ENCODE results near the gene IRGC. TPM values are rescaled to one million over a fixed set of nuclear protein-coding genes. Genes with fewer than 3 reads are reported as not detected.

The IRGC gene
- total and polyA plus RNA-seq, 2 of the 13 experiments (the other 11 are each of a cell fraction or from before 2014, with no cell fraction given), result not detected

DNA sequence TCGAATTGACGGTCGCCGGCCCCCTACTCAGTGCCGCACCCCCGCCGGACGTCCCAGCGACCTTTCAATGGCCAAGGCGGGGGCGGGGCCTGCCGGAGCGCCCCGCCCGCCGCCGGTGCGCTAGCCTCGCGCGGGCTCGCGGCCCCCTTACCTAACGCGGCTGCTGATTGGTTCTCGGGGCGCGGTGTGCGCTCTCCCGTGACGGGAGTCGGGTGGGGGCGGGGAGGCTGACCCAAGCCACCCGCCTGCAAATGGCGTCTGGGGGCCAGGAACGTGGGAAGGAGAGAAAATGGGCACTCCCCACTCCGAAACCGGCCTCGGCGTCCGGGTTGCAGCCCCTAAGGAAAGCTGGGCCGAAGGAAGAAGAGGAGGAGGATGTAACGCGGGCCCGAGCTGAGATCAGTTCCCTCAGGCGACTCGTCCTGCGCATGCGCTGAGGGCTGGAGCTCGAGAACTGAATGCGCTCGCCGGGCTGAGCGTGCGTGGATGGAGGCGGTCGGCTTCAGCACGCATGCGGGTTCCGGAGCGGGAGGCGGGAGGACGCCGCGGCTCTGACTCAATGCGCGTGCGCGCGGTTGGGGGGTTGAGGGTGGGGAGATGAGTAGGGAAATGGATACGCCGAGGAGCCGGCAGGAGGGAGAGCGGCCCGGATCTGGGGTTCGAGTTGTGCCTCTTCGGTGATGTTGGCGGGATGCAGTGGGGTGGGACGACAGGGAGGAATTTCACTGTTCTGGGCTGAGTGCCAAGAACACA, 38.8 kb downstream of the IRGC start, which contains the start of gene SMG9:
SMG9 (minus strand) TSS at position 460 of the 753 bp plus-strand sequence. CDS start 4,221 bp downstream, outside the sequence.
- Histone ChIP-seq H3K36me3 (replicated peaks in 1 of 2; ENCODE audit: control insufficient read depth in 1 of 2, insufficient read depth in 2 of 2, low read length in 2 of 2) (peaks cover 3 to 17% of the 10 kb centered on the region in 2 experiments), H3K4me1 (ENCODE audit: insufficient read depth, low read length) (peaks cover 26% of the 10 kb centered on the region), H2AFZ (ENCODE audit: low read length) (no peak within 1 kb of the TSS), H3K79me2 (ENCODE audit: insufficient read depth, low read length) (peaks cover 16% of the 10 kb centered on the region), H3K9me3 (ENCODE audit: low read length) (no peaks in the 10 kb centered on the region), H3K4me3 (replicated peaks in 1 of 3; ENCODE audit: insufficient read depth in 1 of 3, low read depth in 2 of 3, low read length in 3 of 3) (peak within 1 kb of the TSS; percentile 66 to 83 (median 67)), H3K27me3 (ENCODE audit: control insufficient read depth in 1 of 2, insufficient read depth in 2 of 2, low read length in 2 of 2) (no peaks in the 10 kb centered on the region), H3K9ac (ENCODE audit: insufficient read depth, low read depth, low read length) (peak within 1 kb of the TSS; percentile 90), H3K4me2 (ENCODE audit: low read depth, low read length) (peak within 1 kb of the TSS; percentile 88), H4K20me1 (ENCODE audit: insufficient read depth, low read length) (no peaks in the 10 kb centered on the region), H3K27ac (ENCODE audit: extremely low read length, insufficient read depth, low read length) (peak within 1 kb of the TSS; percentile 93)
- intact Hi-C loops (cut with micrococcal nuclease; ENCODE audit: unreplicated experiment), result no loop called here
- WGBS (ENCODE audit: low lambda C conversion rate), result 0% methylated on average over 50 of the region's 79 CpGs
- in situ Hi-C loops (cut with HindIII; ENCODE audit: extremely low pct_ligation_motif_present, low pct_unique_long_range_greater_than_20kb), result no loop called here
- BruUV-seq (replicated peaks), result no TSS peak
- ChIA-PET POLR2A (interaction anchor here (0.7 to 1.6 kb wide), 11 partner anchors 9 to 159 kb away, joined by 3 to 20 read pairs (median 4); partner anchors contain the start of genes IRGQ and ZNF283), CTCF (ENCODE audit: low intra/inter-chr PET ratio, low total read pairs) (no interaction called here)
- DNase-seq (ENCODE audit: low spot score) (peak; percentile 94), FAIRE-seq (peak; percentile 76), ATAC-seq (peak; percentile 95)
- TF ChIP-seq NAIF1 (CRISPR knock-in tag; IDR thresholded peaks at IDR 0.05; ENCODE audit: borderline replicate concordance), result no peak
- peak; percentile 86 for TF ChIP-seq THAP11 (CRISPR knock-in tag; IDR thresholded peaks at IDR 0.05)
- TF ChIP-seq ZNF556 (CRISPR knock-in tag; IDR thresholded peaks at IDR 0.05; ENCODE audit: borderline replicate concordance), result no peak
- peak; percentile 66; the same call in 1 of the 2 replicates for TF ChIP-seq ZNF792 (CRISPR knock-in tag; IDR thresholded peaks at IDR 0.05)
- TF ChIP-seq SP5 (CRISPR knock-in tag; IDR thresholded peaks at IDR 0.05; ENCODE audit: borderline replicate concordance, low read depth), result peak; percentile 36; the same call in 1 of the 2 replicates
- TF ChIP-seq, protein P1, sequence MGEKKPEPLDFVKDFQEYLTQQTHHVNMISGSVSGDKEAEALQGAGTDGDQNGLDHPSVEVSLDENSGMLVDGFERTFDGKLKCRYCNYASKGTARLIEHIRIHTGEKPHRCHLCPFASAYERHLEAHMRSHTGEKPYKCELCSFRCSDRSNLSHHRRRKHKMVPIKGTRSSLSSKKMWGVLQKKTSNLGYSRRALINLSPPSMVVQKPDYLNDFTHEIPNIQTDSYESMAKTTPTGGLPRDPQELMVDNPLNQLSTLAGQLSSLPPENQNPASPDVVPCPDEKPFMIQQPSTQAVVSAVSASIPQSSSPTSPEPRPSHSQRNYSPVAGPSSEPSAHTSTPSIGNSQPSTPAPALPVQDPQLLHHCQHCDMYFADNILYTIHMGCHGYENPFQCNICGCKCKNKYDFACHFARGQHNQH (CRISPR knock-in tag; IDR thresholded peaks at IDR 0.05), result 0 out of 2 replicates have a peak, but pooled peaks have one; percentile 63
- peak; percentile 62 for TF ChIP-seq KMT2B (CRISPR knock-in tag; IDR thresholded peaks at IDR 0.05)
- TF ChIP-seq, protein P2, sequence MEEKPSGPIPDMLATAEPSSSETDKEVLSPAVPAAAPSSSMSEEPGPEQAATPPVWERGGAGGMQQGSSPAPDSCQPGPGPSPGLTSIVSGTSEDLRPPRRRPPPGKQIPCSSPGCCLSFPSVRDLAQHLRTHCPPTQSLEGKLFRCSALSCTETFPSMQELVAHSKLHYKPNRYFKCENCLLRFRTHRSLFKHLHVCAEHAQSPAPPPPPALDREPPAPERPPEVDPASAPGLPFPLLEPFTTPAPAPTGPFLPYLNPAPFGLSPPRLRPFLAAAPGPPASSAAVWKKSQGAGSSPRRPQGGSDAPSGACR (CRISPR knock-in tag; IDR thresholded peaks at IDR 0.05), result peak; percentile 73; the same call in 1 of the 2 replicates
- peak; percentile 68 for TF ChIP-seq MAZ (IDR thresholded peaks at IDR 0.05; ENCODE audit: borderline replicate concordance, low read depth, low read length)
- TF ChIP-seq MAZ (CRISPR knock-in tag; IDR thresholded peaks at IDR 0.05; ENCODE audit: low read depth), result no peak; the same call in 1 of the 2 replicates
- TF ChIP-seq NFYC (CRISPR knock-in tag; IDR thresholded peaks at IDR 0.05), result peak; percentile 72
- TF ChIP-seq ZFP37 (CRISPR knock-in tag; IDR thresholded peaks at IDR 0.05; ENCODE audit: borderline replicate concordance), result no peak
- TF ChIP-seq RBM39 (IDR thresholded peaks at IDR 0.05; ENCODE audit: low read depth, low read length, poor library complexity, severe bottlenecking), result peak; percentile 62
- TF ChIP-seq ZFY (CRISPR knock-in tag; IDR thresholded peaks at IDR 0.05), result peak; percentile 87
- TF ChIP-seq, protein P3, sequence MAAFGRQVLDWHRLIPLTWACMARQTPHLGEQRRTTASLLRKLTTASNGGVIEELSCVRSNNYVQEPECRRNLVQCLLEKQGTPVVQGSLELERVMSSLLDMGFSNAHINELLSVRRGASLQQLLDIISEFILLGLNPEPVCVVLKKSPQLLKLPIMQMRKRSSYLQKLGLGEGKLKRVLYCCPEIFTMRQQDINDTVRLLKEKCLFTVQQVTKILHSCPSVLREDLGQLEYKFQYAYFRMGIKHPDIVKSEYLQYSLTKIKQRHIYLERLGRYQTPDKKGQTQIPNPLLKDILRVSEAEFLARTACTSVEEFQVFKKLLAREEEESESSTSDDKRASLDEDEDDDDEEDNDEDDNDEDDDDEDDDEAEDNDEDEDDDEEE (CRISPR knock-in tag; IDR thresholded peaks at IDR 0.05), result no peak
- peak; percentile 90 for TF ChIP-seq YY1 (IDR thresholded peaks at IDR 0.05; ENCODE audit: insufficient read depth, insufficient replicate concordance, low read depth, low read length)
- TF ChIP-seq KDM4B (CRISPR knock-in tag; IDR thresholded peaks at IDR 0.05), result no peak
- TF ChIP-seq GABPA (IDR thresholded peaks at IDR 0.05; ENCODE audit: low read depth, low read length), result no peak
- TF ChIP-seq GABPA (CRISPR knock-in tag; IDR thresholded peaks at IDR 0.05; ENCODE audit: low read depth), result 0 out of 2 replicates have a peak, but pooled peaks have one; percentile 23
- no peak for TF ChIP-seq CHD4 (IDR thresholded peaks at IDR 0.05; ENCODE audit: borderline replicate concordance, low read length)
- TF ChIP-seq, protein P4, sequence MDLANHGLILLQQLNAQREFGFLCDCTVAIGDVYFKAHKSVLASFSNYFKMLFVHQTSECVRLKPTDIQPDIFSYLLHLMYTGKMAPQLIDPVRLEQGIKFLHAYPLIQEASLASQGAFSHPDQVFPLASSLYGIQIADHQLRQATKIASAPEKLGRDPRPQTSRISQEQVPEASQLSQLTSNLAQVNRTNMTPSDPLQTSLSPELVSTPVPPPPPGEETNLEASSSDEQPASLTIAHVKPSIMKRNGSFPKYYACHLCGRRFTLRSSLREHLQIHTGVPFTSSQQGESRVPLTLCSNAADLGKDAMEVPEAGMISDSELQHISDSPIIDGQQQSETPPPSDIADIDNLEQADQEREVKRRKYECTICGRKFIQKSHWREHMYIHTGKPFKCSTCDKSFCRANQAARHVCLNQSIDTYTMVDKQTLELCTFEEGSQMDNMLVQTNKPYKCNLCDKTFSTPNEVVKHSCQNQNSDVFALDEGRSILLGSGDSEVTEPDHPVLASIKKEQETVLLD (CRISPR knock-in tag; IDR thresholded peaks at IDR 0.05; ENCODE audit: low read depth), result 0 out of 2 replicates have a peak, but pooled peaks have one; percentile 21

Data from HepG2 (cell line).